Mesenchymal stem cell (in vitro differentiated cells and primary cell): ENCODE results near the gene GTPBP1.

ENCODE experiments used
- DNase-seq: peaks from one replicate; pipeline ENCODE4 v3.0.0-alpha.2; 2013
- H2AFZ ChIP-seq: one replicate; pipeline ENCODE4 v1.6.1; 2013; ENCODE audit warnings: low read depth, mild to moderate bottlenecking, control low read depth, inconsistent platforms, low read length, moderate library complexity
- H2AK5ac ChIP-seq: 2 replicates; pipeline ENCODE4 v1.6.1; 2013; ENCODE audit warnings: low read length, moderate library complexity, mild to moderate bottlenecking, inconsistent platforms; ENCODE audit not compliant: severe bottlenecking
- H2BK120ac ChIP-seq: one replicate; pipeline ENCODE4 v1.6.1; 2013; ENCODE audit warnings: low read depth, mild to moderate bottlenecking, inconsistent platforms, low read length, moderate library complexity
- H2BK12ac ChIP-seq, 2 experiments: one replicate each; pipeline ENCODE4 v1.6.1; 2013; ENCODE audit warnings: inconsistent platforms in 2 of 2, low read length in 2 of 2, mild to moderate bottlenecking in 2 of 2, moderate library complexity in 2 of 2, control low read depth in 1 of 2
- H2BK15ac ChIP-seq: one replicate; pipeline ENCODE4 v1.6.1; 2013; ENCODE audit warnings: mild to moderate bottlenecking, low read depth, inconsistent platforms; ENCODE audit not compliant: poor library complexity, severe bottlenecking
- H2BK5ac ChIP-seq: 2 replicates; pipeline ENCODE4 v1.6.1; 2013; ENCODE audit warnings: low read depth, mild to moderate bottlenecking, low read length, control low read depth, inconsistent platforms; ENCODE audit not compliant: poor library complexity, severe bottlenecking
- H3K14ac ChIP-seq, 2 experiments: one replicate each; pipeline ENCODE4 v1.6.1; 2013; ENCODE audit warnings: inconsistent platforms in 2 of 2, low read length in 2 of 2, control low read depth in 1 of 2, mild to moderate bottlenecking in 1 of 2, moderate library complexity in 1 of 2
- H3K18ac ChIP-seq, 2 experiments: one replicate each; pipeline ENCODE4 v1.6.1; 2013; ENCODE audit warnings: inconsistent platforms in 2 of 2, low read length in 2 of 2, control low read depth in 1 of 2, low read depth in 1 of 2, mild to moderate bottlenecking in 1 of 2
- H3K23ac ChIP-seq, 2 experiments: one replicate each; pipeline ENCODE4 v1.6.1; 2013; ENCODE audit warnings: inconsistent platforms in 2 of 2, low read length in 2 of 2, mild to moderate bottlenecking in 2 of 2, moderate library complexity in 2 of 2, control low read depth in 1 of 2
- H3K27ac ChIP-seq: 2 replicates; pipeline ENCODE4 v1.5.1; 2013; ENCODE audit warnings: mild to moderate bottlenecking, moderate library complexity, low read length, control low read depth, inconsistent platforms; ENCODE audit not compliant: poor library complexity, severe bottlenecking
- H3K27me3 ChIP-seq, 2 experiments: 2 replicates each; pipeline versions ENCODE4 v1.6.1 to v1.7.0; 2013; ENCODE audit warnings: low read length in 2 of 2, mild to moderate bottlenecking in 2 of 2, moderate library complexity in 2 of 2, control low read depth in 1 of 2, inconsistent platforms in 1 of 2; ENCODE audit not compliant: control insufficient read depth in 1 of 2, insufficient read depth in 1 of 2
- H3K36me3 ChIP-seq, 2 experiments: 2 replicates each; pipeline versions ENCODE4 v1.6.1 to v1.7.0; 2013; ENCODE audit warnings: low read length in 2 of 2, control low read depth in 1 of 2, inconsistent platforms in 1 of 2, low read depth in 1 of 2, mild to moderate bottlenecking in 1 of 2; ENCODE audit not compliant: insufficient read depth in 2 of 2, control insufficient read depth in 1 of 2
- H3K4ac ChIP-seq, 2 experiments: one replicate each; pipeline ENCODE4 v1.6.1; 2013; ENCODE audit warnings: inconsistent platforms in 2 of 2, low read length in 2 of 2, mild to moderate bottlenecking in 2 of 2, moderate library complexity in 2 of 2, control low read depth in 1 of 2, low read depth in 1 of 2
- H3K4me1 ChIP-seq: 2 replicates; pipeline ENCODE4 v1.6.1; 2013; ENCODE audit warnings: low read depth, low read length, control low read depth; ENCODE audit not compliant: control insufficient read depth, insufficient read depth
- H3K4me2 ChIP-seq: 2 replicates; pipeline ENCODE4 v1.6.1; 2013; ENCODE audit warnings: low read length, mild to moderate bottlenecking, inconsistent platforms; ENCODE audit not compliant: poor library complexity, severe bottlenecking
- H3K4me3 ChIP-seq, 2 experiments: 2 replicates each; pipeline versions ENCODE4 v1.5.1 to v1.7.0; 2013; ENCODE audit warnings: low read length in 2 of 2, mild to moderate bottlenecking in 2 of 2, control low read depth in 1 of 2, low read depth in 1 of 2; ENCODE audit not compliant: insufficient read depth in 1 of 2
- H3K79me1 ChIP-seq: replicated peaks from 2 replicates; pipeline ENCODE4 v1.6.1; 2013; ENCODE audit warnings: mild to moderate bottlenecking, control low read depth, low read length, inconsistent platforms; ENCODE audit not compliant: poor library complexity, severe bottlenecking
- H3K9ac ChIP-seq: 2 replicates; pipeline ENCODE4 v1.7.0; 2013; ENCODE audit warnings: mild to moderate bottlenecking, low read length, moderate library complexity
- H3K9me3 ChIP-seq: 2 replicates; pipeline ENCODE4 v1.7.0; 2013; ENCODE audit warnings: mild to moderate bottlenecking, low read length; ENCODE audit not compliant: control insufficient read depth
- H4K8ac ChIP-seq: one replicate; pipeline ENCODE4 v1.6.1; 2013; ENCODE audit warnings: inconsistent platforms, mild to moderate bottlenecking, low read length, moderate library complexity
- H4K91ac ChIP-seq: one replicate; pipeline ENCODE4 v1.6.1; 2013; ENCODE audit warnings: mild to moderate bottlenecking, low read length, inconsistent platforms
- WGBS: methylation state at CpG from one replicate; pipeline ENCODE4 v1.1.7; 2013; ENCODE audit warnings: mixed read lengths; 5-methylcytosine and 5-hydroxymethylcytosine counted together

GTPBP1 gene

DNA sequence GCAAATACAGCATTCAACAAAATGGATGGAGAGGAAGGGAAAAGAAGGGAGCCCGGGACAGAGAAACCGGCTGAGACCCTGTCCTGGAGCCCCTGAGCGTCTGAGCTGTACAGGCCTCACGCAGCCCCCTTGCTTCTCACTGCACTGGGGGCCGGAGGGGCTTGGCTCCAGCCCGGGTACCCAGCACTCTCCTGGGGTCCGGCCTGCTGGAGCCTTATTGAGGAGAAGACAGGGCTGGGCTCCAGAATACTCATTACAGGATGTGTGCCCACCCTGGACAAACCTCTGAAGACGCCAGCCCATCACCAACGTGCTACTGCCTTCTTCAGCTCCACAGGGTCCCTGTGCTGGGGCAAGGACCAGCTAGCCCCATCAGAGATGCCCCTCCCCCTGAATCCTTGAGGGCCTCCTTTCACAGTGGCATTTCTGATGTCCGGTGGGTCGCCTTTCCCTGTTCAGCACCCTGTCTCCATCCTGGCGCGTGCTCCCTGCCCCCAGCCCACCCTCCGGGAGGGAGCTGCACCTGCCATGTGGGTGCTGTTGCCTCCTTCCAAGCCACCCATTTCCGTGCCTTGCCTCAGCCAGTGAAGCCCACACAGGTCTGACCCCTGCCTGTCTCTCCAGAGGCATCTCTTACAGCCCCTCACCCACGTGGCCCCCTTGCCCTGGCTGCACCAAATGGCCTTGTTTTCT is 64.7 kb downstream of the GTPBP1 start:
- Histone ChIP-seq H2BK120ac (no peak overlapping the region), H3K18ac (no peak overlapping the region), H4K8ac (no peak overlapping the region), H2BK12ac (no peak overlapping the region), H2AK5ac (no peak overlapping the region), H3K9ac (no peak overlapping the region), H3K4me3 (no peak overlapping the region), H3K4me1 (peaks cover 10% of the 10 kb centered on the region), H2AFZ (no peak overlapping the region), H3K14ac (no peak overlapping the region), H3K27ac (no peak overlapping the region), H2BK15ac (no peak overlapping the region), H3K9me3 (no peaks in the 10 kb centered on the region), H3K27me3 (peaks cover 0 to 6% of the 10 kb centered on the region in 2 experiments), H4K91ac (peak overlapping the region; percentile 25), H3K79me1 (no peaks in the 10 kb centered on the region), H3K36me3 (no peaks in the 10 kb centered on the region), H2BK5ac (no peak overlapping the region), H3K23ac (no peak overlapping the region), H3K4me2 (no peak overlapping the region), H3K4ac (no peak overlapping the region)
- DNase-seq = no peak
- whole genome bisulfite sequencing = 88% methylated on average over 16 of the region's 16 CpGs

DNA sequence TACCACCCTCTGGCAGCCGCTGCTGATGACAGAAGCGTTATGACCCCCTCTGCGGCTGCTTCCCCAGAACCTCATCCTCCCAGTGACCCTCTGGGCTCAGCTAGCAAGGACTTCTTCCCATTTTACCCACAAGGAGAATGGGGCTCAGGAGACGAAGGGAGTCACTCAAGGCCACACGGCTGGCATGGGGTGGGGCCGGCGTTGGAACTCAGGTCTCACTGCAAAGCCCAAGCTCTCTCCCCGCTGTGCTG is 66.8 kb downstream of the GTPBP1 start:
- Histone ChIP-seq H2BK15ac (no peak overlapping the region), H3K4ac (no peak overlapping the region), H2AFZ (no peak overlapping the region), H3K27ac (no peak overlapping the region), H4K8ac (no peak overlapping the region), H3K9me3 (no peaks in the 10 kb centered on the region), H2BK5ac (no peak overlapping the region), H3K4me3 (peak overlapping the region in 1 of 2 experiments; percentile 46), H2BK12ac (no peak overlapping the region), H2AK5ac (no peak overlapping the region), H3K36me3 (no peaks in the 10 kb centered on the region), H3K23ac (no peak overlapping the region), H3K14ac (no peak overlapping the region), H3K27me3 (peaks cover 0 to under 1% of the 10 kb centered on the region in 2 experiments), H4K91ac (no peak overlapping the region), H3K79me1 (no peaks in the 10 kb centered on the region), H3K4me2 (no peak overlapping the region), H2BK120ac (no peak overlapping the region), H3K9ac (peak overlapping the region; percentile 39), H3K4me1 (peaks cover 7% of the 10 kb centered on the region), H3K18ac (no peak overlapping the region)
- WGBS = 95% methylated on average over 8 of the region's 8 CpGs
- no peak for DNase-seq

DNA sequence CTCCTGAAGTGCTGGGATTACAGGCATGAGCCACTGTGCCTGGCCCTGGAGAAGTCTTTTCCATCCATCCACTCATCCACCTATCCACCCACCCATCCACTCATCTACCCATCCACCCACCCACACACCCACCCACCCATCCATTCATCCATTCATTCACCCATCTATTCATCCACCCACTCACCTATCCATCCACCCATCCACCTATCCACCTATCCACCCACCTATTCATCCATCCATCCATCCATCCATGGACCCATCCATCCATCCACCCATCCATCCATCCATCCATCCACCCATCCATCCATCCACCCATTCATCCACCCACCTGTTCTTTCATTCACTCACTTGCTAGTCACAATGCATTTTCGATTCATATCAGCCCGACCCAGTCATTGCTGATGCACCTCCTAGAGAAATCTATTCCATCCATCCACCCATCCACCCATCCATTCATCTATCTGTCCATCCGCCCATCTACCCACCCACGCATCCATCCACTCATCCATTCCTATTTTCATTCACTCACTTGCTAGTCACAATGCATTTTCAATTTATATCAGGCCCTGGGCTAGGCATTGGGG is 67.7 kb downstream of the GTPBP1 start:
- no peak overlapping the region for H2BK15ac ChIP-seq
- H3K9ac ChIP-seq = no peak overlapping the region
- H3K18ac ChIP-seq = no peak overlapping the region
- no peak for DNase-seq
- 93% methylated on average over 4 of the region's 4 CpGs for WGBS
- H3K27ac ChIP-seq = no peak overlapping the region
- H2BK5ac ChIP-seq = no peak overlapping the region
- no peak overlapping the region for H4K91ac ChIP-seq
- H2AK5ac ChIP-seq = no peak overlapping the region
- no peak overlapping the region for H2AFZ ChIP-seq
- peaks cover 7% of the 10 kb centered on the region for H3K4me1 ChIP-seq
- no peak overlapping the region for H3K23ac ChIP-seq
- H3K27me3 ChIP-seq = no peaks in the 10 kb centered on the region
- no peaks in the 10 kb centered on the region for H3K36me3 ChIP-seq
- no peak overlapping the region for H3K14ac ChIP-seq
- no peak overlapping the region for H3K4ac ChIP-seq
- H3K9me3 ChIP-seq = no peaks in the 10 kb centered on the region
- no peak overlapping the region for H4K8ac ChIP-seq
- H2BK120ac ChIP-seq = no peak overlapping the region
- no peak overlapping the region for H2BK12ac ChIP-seq
- H3K4me2 ChIP-seq = no peak overlapping the region
- H3K4me3 ChIP-seq = no peak overlapping the region
- H3K79me1 ChIP-seq = no peaks in the 10 kb centered on the region

- Histone ChIP-seq H3K9me3 (no peaks in the 10 kb centered on the region), H3K27me3 (no peaks in the 10 kb centered on the region)
Measured at GRCh38 chr22:38774496-38775166, 68.9 kb downstream of the GTPBP1 start.

More at GRCh38 chr22:38774496-38775166, 68.9 kb downstream of the GTPBP1 start:
- Histone ChIP-seq H3K18ac (no peak overlapping the region), H2AFZ (no peak overlapping the region), H4K91ac (no peak overlapping the region), H3K4ac (no peak overlapping the region), H3K27ac (no peak overlapping the region), H2BK5ac (no peak overlapping the region), H2BK15ac (no peak overlapping the region), H3K4me2 (no peak overlapping the region), H3K9ac (no peak overlapping the region), H3K79me1 (no peaks in the 10 kb centered on the region), H3K4me3 (no peak overlapping the region), H2BK12ac (no peak overlapping the region), H2BK120ac (no peak overlapping the region), H3K14ac (no peak overlapping the region), H4K8ac (no peak overlapping the region), H2AK5ac (no peak overlapping the region), H3K36me3 (peaks cover 10 to 11% of the 10 kb centered on the region in 2 experiments), H3K23ac (no peak overlapping the region), H3K4me1 (peaks cover 7% of the 10 kb centered on the region)
- no peak for DNase-seq
- WGBS = 82% methylated on average over 10 of the region's 11 CpGs
